ENCODE data around the gene KBTBD6.
"Not testable (repeated sequence)": the region's sequence is repeated elsewhere in the genome, so short reads cannot be mapped to it uniquely, and the experiment has no call there.

KBTBD6 gene

DNA sequence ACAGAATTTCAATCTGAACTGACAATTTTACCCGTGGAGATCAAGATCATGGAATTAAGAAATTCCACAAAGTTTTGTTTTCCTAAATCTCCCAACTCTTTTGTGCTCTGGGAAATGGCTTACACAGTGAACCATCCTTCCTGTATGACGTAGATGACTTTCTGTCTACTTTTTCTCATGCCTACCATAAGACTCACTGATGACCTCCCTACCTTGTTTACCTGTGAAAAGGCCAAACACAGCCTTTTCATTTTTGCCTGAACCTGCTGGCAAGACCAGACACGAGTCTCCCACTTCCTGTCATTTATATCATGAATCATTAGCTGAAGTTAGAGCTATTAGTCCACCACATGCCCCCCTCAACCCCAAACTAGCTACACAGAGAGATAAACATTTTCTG is 4.6 kb upstream of the KBTBD6 start:
- no peak overlapping the region for H3K4me3 ChIP-seq

GRCh38 chr13:41136396-41137031 is 3.9 kb upstream of the KBTBD6 start:
- H3K27ac ChIP-seq, result no peak overlapping the region
- no peak overlapping the region for H3K4me3 ChIP-seq

More for the DNA sequence above, 4.6 kb upstream of the KBTBD6 start:
- H3K27ac ChIP-seq, result no peak overlapping the region

DNA sequence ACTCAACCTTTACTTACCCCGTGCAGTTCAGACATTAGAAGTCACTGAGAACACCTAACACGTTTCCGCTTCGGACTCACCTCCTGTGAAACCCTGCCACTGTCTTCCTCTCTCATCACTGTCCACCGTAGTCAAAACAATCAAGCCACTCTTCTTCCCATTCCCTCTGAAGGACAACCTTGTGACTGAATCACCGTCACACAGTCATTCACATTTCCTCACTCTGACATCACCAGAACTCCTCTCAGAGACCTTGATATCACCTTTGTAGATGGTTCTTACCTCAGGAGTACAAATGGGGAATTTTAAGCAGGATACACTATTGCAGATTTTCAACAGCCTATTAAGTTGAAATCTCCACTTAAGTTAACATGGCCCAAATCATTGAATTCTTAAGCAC is 1.3 kb upstream of the KBTBD6 start:
- Histone ChIP-seq H3K4me3 (no peak overlapping the region), H3K27ac (no peak overlapping the region)

DNA sequence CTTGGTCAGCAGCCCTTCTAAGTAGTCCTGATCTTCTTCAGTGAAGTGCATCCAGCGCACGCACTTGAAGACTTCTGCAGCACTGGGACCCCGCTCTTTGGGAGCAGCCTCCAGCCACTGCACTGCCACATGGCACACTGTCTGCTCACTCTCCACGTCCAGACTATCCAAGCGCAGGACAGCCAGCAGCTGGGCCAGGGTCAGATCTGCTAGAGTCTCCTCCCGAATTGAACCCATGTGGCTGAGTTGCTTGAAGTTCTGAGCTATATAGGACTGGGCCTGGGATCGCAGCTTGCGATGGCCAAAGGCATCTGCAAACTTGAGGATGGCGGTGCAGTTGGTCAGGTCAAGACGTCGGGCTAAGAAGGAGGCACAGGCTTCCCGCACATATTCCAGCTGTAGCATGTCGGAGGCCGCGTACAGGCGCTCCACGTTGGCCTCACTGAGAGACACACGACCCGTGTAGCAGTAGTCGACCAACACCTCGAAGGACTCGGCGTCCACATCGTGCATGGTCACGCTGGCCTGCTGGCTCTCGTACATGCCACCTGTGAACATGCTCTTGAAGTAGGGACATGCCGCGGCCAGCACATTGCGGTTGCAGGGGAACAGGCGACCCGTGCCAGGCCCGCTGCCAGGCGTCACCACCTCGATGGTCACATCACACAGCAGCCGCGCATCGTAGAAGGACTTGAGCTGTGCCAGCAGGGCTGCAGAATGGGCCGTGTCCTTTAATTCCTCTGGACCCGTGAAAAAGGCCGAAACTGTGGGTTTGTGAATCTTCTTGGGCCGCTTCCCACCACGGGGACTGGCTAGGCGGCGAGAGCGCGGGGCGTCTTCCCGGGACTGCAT is 716 bp downstream of the KBTBD6 start:
- Histone ChIP-seq H3K27ac (peak overlapping the region; percentile 4 to 88 (median 80)), H3K4me3 (peak overlapping the region; percentile 44 to 82 (median 60))

DNA sequence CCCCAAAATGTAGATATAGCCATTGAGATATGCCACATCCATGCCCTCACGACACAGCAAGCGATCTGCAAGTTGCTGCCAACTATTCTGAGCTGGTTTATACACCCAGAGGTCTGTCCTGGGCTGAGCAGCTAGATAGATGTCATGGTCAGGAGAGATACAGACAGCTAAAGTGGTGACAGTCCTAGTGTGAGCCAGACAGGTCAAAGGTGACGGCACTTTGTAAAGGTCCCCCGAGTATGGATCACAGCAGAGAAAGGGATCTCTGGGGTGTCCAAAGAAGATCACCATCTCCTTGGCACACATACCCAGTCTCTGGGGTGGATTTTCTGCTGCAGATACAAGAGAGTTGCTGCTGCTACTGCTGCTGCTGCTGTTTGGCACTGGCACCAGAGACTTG is 1.4 kb downstream of the KBTBD6 start:
- not testable (repeated sequence) for H3K4me3 ChIP-seq, H3K27ac ChIP-seq

DNA sequence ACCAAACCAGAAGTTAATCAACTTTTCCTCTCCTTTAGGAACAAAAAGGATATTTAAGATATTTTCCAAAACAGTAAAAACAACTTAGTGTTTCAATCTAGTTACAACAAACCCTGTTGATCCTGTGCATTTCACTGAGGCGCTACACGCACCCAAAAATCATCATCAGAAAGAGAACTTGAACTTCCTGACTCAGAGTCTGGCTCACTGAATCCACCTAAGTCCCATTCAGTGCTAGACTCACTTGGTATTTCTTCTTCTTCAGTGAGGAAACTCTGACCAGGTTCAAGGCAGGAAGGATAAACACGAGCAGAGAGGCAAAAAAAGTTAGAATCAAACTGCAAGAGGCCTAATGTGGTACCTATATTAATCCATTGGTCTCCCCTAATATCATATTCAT is 2.2 kb downstream of the KBTBD6 start:
- no peak overlapping the region for H3K4me3 ChIP-seq
- H3K27ac ChIP-seq, result no peak overlapping the region

DNA sequence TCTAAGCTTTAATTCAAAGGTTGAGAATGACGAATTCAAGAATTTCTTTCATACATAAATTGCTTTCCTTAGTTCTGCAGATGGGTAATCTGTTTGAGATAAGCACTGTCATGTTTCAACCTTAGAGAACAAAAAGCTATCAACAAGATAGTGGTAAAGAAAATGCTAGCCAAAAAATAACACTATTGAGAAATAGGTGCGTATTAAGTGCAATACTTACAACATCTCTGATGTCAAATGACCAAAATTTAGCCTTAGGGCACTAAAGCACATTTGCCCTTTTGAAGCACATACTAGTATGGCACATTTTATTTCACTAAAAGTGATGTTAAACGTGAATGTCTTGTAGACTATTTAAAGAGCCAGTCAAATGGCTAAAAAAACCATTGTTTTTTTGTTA is 4.9 kb downstream of the KBTBD6 start:
- H3K4me3 ChIP-seq, result no peak overlapping the region
- H3K27ac ChIP-seq, result no peak overlapping the region

DNA sequence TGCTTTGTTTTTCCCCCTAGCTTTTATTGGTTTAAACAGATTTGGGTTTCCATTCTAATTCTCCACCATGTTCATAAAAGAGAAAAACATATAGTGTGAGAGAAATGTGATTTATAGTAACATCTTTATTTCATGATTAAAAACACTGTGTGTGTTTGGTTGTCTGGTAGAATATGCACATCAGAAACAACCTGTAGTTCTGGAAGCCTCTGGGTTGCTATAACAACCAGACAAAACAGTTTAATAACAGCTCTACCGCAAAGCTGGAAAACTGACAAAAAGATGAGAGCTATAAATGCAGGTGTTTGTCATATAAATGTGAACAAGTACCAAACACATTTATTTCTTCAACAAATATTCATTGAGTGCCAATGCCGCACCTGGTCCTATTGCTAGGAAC is 9.8 kb downstream of the KBTBD6 start:
- Histone ChIP-seq H3K4me3 (no peak overlapping the region), H3K27ac (no peak overlapping the region)

DNA sequence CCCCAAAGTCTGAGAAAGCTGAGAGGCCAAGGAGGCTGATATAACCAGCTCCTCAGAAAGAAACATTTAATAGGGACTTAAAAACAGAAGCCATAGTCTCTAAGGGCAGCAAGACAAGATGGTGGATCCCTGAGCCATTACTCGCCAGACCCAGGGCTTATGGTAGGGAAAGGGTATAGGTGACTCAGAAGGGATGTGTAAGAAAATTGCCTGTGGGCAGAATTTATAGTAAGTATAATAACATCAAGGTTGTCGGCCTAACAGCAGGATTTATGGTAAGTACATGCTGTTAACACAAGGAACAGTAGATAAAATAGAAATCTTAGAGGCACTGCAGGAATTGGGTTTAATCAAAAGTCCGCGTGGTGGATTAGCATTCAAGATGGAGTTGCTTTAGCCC is 14.7 kb downstream of the KBTBD6 start:
- no peak overlapping the region for H3K4me3 ChIP-seq
- H3K27ac ChIP-seq, result no peak overlapping the region

DNA sequence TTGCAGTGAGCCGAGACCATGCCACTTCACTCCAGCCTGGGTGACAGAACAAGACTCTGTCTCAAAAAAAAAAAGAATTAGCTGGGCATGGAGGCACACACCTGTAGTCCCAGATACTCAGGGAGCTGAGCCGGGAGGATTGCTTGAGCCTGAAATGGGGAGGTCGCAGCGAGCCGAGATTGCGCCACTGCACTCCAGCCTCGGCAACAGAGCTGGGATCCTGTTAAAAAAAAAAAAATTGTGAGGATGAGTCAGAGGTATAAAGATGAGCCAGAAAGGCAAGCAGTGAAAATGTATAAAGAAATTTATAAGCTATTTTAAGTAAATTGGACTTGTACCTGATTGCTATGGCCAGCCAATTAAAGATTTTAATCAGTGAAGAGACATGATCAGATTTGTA is 21.1 kb downstream of the KBTBD6 start:
- Histone ChIP-seq H3K4me3 (no peak overlapping the region), H3K27ac (no peak overlapping the region)

GRCh38 chr13:41107584-41108014 is 25.0 kb downstream of the KBTBD6 start:
- no peak overlapping the region for H3K27ac ChIP-seq
- peak overlapping the region in 1 of 7 experiments; percentile 5 for H3K4me3 ChIP-seq

DNA sequence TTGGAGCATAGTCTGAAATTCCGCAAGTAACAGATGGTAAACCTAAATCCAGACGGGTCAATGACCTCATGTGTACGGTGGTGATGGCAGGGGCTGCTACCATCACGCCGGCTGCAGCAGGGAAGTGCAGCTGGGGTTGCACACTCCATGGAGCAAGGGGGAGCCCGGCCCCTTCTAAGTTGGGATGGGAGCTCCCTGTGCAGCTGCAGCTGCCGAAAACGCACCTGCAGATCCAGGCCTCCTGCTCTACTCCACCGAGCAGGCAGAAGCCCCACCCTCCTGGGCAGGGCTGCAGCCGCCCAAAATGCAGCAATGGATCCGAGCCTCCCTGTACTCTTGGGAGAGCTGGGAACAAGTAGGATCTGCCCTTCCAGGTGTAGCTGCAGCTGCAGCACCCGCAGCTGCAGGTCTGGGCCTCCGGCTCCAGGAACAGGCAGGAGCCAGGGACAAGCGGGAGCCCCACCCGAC is 25.5 kb downstream of the KBTBD6 start:
- no peak overlapping the region for H3K27ac ChIP-seq
- peak overlapping the region in 1 of 7 experiments; percentile 5 for H3K4me3 ChIP-seq

DNA sequence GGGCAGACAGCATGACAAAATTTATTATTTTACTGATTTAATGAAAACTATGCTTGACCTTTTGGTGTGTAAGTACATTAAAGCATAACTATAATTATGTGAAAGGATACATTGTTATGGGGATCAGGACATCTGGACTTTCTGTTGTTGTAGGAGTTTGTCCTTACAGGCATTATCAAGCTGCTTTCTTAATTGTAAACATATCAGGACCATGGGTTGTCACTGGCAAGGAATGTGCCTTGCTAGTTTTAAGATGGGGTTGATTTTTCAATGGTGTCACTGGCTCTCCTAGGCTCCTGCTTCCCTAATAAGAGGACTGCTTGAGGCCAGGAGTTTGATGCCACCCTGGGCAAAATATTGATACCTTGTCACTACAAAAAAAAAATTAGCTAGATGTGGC is 32.6 kb downstream of the KBTBD6 start:
- Histone ChIP-seq H3K4me3 (no peak overlapping the region), H3K27ac (no peak overlapping the region)

DNA sequence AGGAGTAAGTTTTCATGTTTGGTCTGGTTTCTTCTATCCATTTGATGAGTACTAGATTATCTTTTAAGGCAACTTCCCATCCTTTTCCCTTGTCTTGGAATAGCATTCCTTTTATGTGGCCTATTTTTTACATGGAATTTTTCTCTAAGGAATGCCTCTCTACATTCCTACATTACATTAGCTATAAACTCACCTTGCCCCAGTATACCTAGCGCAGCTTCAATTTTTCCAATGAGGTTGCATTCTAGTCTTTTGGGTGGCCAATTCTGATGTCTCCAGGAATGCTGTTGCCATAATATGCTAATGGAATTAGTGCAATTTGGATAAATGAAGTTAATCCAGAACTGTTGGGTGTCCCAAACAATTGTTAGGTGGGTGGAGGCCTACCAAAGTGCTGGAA is 33.8 kb downstream of the KBTBD6 start:
- no peak overlapping the region for H3K27ac ChIP-seq
- no peak overlapping the region for H3K4me3 ChIP-seq

- not testable (repeated sequence) for H3K27ac ChIP-seq
Observed at GRCh38 chr13:41095681-41096080, 36.9 kb downstream of the KBTBD6 start.

DNA sequence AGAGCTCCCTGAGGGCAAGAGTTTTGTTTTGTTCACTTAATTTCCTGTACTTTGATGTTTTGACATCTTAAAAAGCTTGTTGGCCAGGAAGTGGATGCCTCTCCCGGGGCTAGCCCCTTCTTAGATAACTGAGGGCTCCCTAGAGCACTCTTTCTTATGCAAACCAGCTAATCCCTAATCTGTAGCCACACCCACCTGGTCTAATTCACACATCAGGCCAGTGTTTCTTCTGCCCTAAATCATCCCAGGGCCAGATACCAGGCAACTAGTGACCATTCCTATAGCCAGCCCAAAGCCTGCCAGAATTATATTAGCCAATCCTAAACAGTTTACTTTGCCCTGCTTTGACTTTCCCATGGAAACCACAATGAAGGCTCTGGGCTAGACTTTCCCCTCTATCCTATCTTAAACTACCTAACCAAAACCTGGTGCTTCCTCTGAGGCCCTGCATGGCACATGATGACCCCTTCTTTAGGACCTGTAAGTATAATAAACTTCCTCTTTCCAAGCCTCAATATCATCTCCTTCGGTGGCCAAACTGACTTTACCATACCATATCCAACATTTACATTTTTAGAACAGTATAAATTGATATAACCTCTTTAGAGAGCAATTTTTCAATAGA is 46.5 kb downstream of the KBTBD6 start:
- H3K27ac ChIP-seq, result no peak overlapping the region
- H3K4me3 ChIP-seq, result no peak overlapping the region

More at GRCh38 chr13:41095681-41096080, 36.9 kb downstream of the KBTBD6 start:
- H3K4me3 ChIP-seq, result not testable (repeated sequence)

DNA sequence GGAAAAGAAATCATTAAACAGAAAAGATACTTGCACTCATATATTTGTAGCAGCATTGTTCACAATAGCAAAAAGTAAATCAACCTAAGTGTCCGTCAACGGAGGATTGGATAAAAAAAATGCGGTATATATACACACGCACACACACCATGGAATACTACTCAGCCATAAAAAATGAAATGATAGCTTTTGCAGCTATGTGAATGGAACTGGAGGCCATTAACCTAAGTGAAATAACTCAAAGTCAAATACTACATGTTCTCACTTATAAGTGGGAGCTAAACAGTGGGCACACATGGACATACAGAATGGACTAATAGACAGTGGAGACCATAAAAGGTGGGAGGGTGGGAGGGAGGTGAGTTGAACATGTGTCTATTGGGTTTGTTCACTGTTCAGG is 52.9 kb downstream of the KBTBD6 start:
- no peak overlapping the region for H3K27ac ChIP-seq
- no peak overlapping the region for H3K4me3 ChIP-seq

Data from skin epidermis (tissue), 12 donors.